ENCODE results near the gene ZNF432.
A peak's percentile ranks its signal among the peaks of the same experiment; 100 is the strongest.
"Not testable (repeated sequence)": the region's sequence is repeated elsewhere in the genome, so short reads cannot be mapped to it uniquely, and the experiment has no call there.

The ZNF432 gene

GRCh38 chr19:52039169-52039568 lies 9.5 kb downstream of the ZNF432 start:
- H4K5ac ChIP-seq (ENCODE audit: low read length): no peak overlapping the region
- no peaks in the 10 kb centered on the region for H3K27me3 ChIP-seq (ENCODE audit: insufficient read depth, low read length, poor library complexity)
- H3K4me2 ChIP-seq (ENCODE audit: low read length): no peak overlapping the region
- H3K79me1 ChIP-seq (ENCODE audit: low read length): no peaks in the 10 kb centered on the region
- no peak overlapping the region for H2BK5ac ChIP-seq (ENCODE audit: low read length)
- no peak overlapping the region for H2AK5ac ChIP-seq (ENCODE audit: low read length)
- H3K23ac ChIP-seq (ENCODE audit: low read length): no peak overlapping the region
- H3K18ac ChIP-seq (ENCODE audit: low read length): no peak overlapping the region
- no peaks in the 10 kb centered on the region for H3K4me1 ChIP-seq (ENCODE audit: control insufficient read depth, low read depth, low read length)
- H2BK15ac ChIP-seq (replicated peaks; ENCODE audit: low read depth): no peak overlapping the region
- H4K8ac ChIP-seq (ENCODE audit: low read depth, low read length): no peak overlapping the region
- H3K56ac ChIP-seq (ENCODE audit: low read length): no peak overlapping the region
- no peak overlapping the region for H3K27ac ChIP-seq (ENCODE audit: low read depth, low read length)
- no peak for DNase-seq
- H3K4me3 ChIP-seq (ENCODE audit: low read length): no peak overlapping the region
- no peaks in the 10 kb centered on the region for H3K79me2 ChIP-seq (ENCODE audit: control insufficient read depth, insufficient read depth, low read length)
- no peak overlapping the region for H3K9ac ChIP-seq (ENCODE audit: low read length)
- H3K4ac ChIP-seq (ENCODE audit: low read depth, low read length): no peak overlapping the region
- WGBS (ENCODE audit: extremely low coverage, insufficient coverage, low lambda C conversion rate): no CpG with 5 or more reads among the region's 4 CpGs
- peaks cover 5% of the 10 kb centered on the region for H3K36me3 ChIP-seq (ENCODE audit: control insufficient read depth, insufficient read depth, low read length)
- no peak overlapping the region for H2BK120ac ChIP-seq (ENCODE audit: low read depth, low read length)

- Histone ChIP-seq H3K4me2 (ENCODE audit: low read length) (no peak overlapping the region), H2BK5ac (ENCODE audit: low read length) (no peak overlapping the region), H3K79me1 (ENCODE audit: low read length) (no peaks in the 10 kb centered on the region), H2BK120ac (ENCODE audit: low read depth, low read length) (no peak overlapping the region), H3K4ac (ENCODE audit: low read depth, low read length) (no peak overlapping the region), H3K18ac (ENCODE audit: low read length) (no peak overlapping the region), H3K4me3 (ENCODE audit: low read length) (peak overlapping the region; percentile 37), H3K27ac (ENCODE audit: low read depth, low read length) (no peak overlapping the region), H4K5ac (ENCODE audit: low read length) (no peak overlapping the region), H3K36me3 (ENCODE audit: control insufficient read depth, insufficient read depth, low read length) (peaks cover 6% of the 10 kb centered on the region), H3K56ac (ENCODE audit: low read length) (no peak overlapping the region), H2BK15ac (replicated peaks; ENCODE audit: low read depth) (no peak overlapping the region), H3K23ac (ENCODE audit: low read length) (no peak overlapping the region), H3K9ac (ENCODE audit: low read length) (no peak overlapping the region), H3K27me3 (ENCODE audit: insufficient read depth, low read length, poor library complexity) (no peaks in the 10 kb centered on the region), H4K8ac (ENCODE audit: low read depth, low read length) (no peak overlapping the region), H3K79me2 (ENCODE audit: control insufficient read depth, insufficient read depth, low read length) (no peaks in the 10 kb centered on the region), H2AK5ac (ENCODE audit: low read length) (no peak overlapping the region), H3K4me1 (ENCODE audit: control insufficient read depth, low read depth, low read length) (no peaks in the 10 kb centered on the region)
- no CpG with 5 or more reads among the region's 12 CpGs for WGBS (ENCODE audit: extremely low coverage, insufficient coverage, low lambda C conversion rate)
- peak; percentile 55 for DNase-seq
These were observed 14.4 kb downstream of the ZNF432 start for GRCh38 chr19:52034051-52034728.

- WGBS (ENCODE audit: extremely low coverage, insufficient coverage, low lambda C conversion rate): no CpG with 5 or more reads among the region's 5 CpGs
- Histone ChIP-seq H2AK5ac (ENCODE audit: low read length) (no peak overlapping the region), H3K4me2 (ENCODE audit: low read length) (peak overlapping the region; percentile 4), H4K8ac (ENCODE audit: low read depth, low read length) (no peak overlapping the region), H3K27ac (ENCODE audit: low read depth, low read length) (no peak overlapping the region), H3K79me2 (ENCODE audit: control insufficient read depth, insufficient read depth, low read length) (peaks cover 8% of the 10 kb centered on the region), H2BK5ac (ENCODE audit: low read length) (no peak overlapping the region), H3K18ac (ENCODE audit: low read length) (peak overlapping the region; percentile 2), H3K27me3 (ENCODE audit: insufficient read depth, low read length, poor library complexity) (no peaks in the 10 kb centered on the region), H3K9ac (ENCODE audit: low read length) (peak overlapping the region; percentile 93), H3K23ac (ENCODE audit: low read length) (no peak overlapping the region), H3K79me1 (ENCODE audit: low read length) (peaks cover 6% of the 10 kb centered on the region), H3K56ac (ENCODE audit: low read length) (peak overlapping the region; percentile 97), H4K5ac (ENCODE audit: low read length) (no peak overlapping the region), H3K4me1 (ENCODE audit: control insufficient read depth, low read depth, low read length) (peaks cover 4% of the 10 kb centered on the region), H2BK120ac (ENCODE audit: low read depth, low read length) (no peak overlapping the region), H2BK15ac (replicated peaks; ENCODE audit: low read depth) (peak overlapping the region; percentile 66), H3K36me3 (ENCODE audit: control insufficient read depth, insufficient read depth, low read length) (peaks cover 1% of the 10 kb centered on the region), H3K4ac (ENCODE audit: low read depth, low read length) (peak overlapping the region; percentile 37), H3K4me3 (ENCODE audit: low read length) (peak overlapping the region; percentile 88)
- no peak for DNase-seq
These were observed 19.9 kb downstream of the ZNF432 start for GRCh38 chr19:52028780-52029123.

- Histone ChIP-seq H3K79me2 (ENCODE audit: control insufficient read depth, insufficient read depth, low read length) (peaks cover 8% of the 10 kb centered on the region), H3K36me3 (ENCODE audit: control insufficient read depth, insufficient read depth, low read length) (peaks cover 5% of the 10 kb centered on the region), H3K4me1 (ENCODE audit: control insufficient read depth, low read depth, low read length) (peaks cover 4% of the 10 kb centered on the region), H3K23ac (ENCODE audit: low read length) (no peak within 1 kb of the TSS), H2BK120ac (ENCODE audit: low read depth, low read length) (no peak within 1 kb of the TSS), H2BK15ac (replicated peaks; ENCODE audit: low read depth) (peak within 1 kb of the TSS; percentile 66), H3K27ac (ENCODE audit: low read depth, low read length) (peak within 1 kb of the TSS; percentile 62), H3K4me2 (ENCODE audit: low read length) (peak within 1 kb of the TSS; percentile 64), H2AK5ac (ENCODE audit: low read length) (peak within 1 kb of the TSS; percentile 29), H3K56ac (ENCODE audit: low read length) (peak within 1 kb of the TSS; percentile 97), H3K79me1 (ENCODE audit: low read length) (peaks cover 7% of the 10 kb centered on the region), H2BK5ac (ENCODE audit: low read length) (peak within 1 kb of the TSS; percentile 81), H3K4me3 (ENCODE audit: low read length) (peak within 1 kb of the TSS; percentile 88), H3K27me3 (ENCODE audit: insufficient read depth, low read length, poor library complexity) (no peaks in the 10 kb centered on the region), H3K18ac (ENCODE audit: low read length) (peak within 1 kb of the TSS; percentile 47), H4K8ac (ENCODE audit: low read depth, low read length) (peak within 1 kb of the TSS; percentile 81), H4K5ac (ENCODE audit: low read length) (no peak within 1 kb of the TSS), H3K9ac (ENCODE audit: low read length) (peak within 1 kb of the TSS; percentile 93), H3K4ac (ENCODE audit: low read depth, low read length) (peak within 1 kb of the TSS; percentile 49)
- WGBS (ENCODE audit: extremely low coverage, insufficient coverage, low lambda C conversion rate): no CpG with 5 or more reads among the region's 53 CpGs
- DNase-seq: peak; percentile 94
These were observed 20.4 kb downstream of the ZNF432 start, which contains the start of gene ZNF614 for GRCh38 chr19:52028027-52028779. Gene ZNF614, minus strand, starts transcription at chr19:52028379. Its CDS starts 2,634 bp downstream, at chr19:52025745.

GRCh38 chr19:52026255-52026990 lies 22.2 kb downstream of the ZNF432 start:
- H3K4ac ChIP-seq (ENCODE audit: low read depth, low read length); H2BK120ac ChIP-seq (ENCODE audit: low read depth, low read length); H2BK15ac ChIP-seq (replicated peaks; ENCODE audit: low read depth); H3K23ac ChIP-seq (ENCODE audit: low read length); H2AK5ac ChIP-seq (ENCODE audit: low read length); H3K36me3 ChIP-seq (ENCODE audit: control insufficient read depth, insufficient read depth, low read length); H3K27me3 ChIP-seq (ENCODE audit: insufficient read depth, low read length, poor library complexity); H3K56ac ChIP-seq (ENCODE audit: low read length); H3K79me2 ChIP-seq (ENCODE audit: control insufficient read depth, insufficient read depth, low read length); H2BK5ac ChIP-seq (ENCODE audit: low read length); H3K4me2 ChIP-seq (ENCODE audit: low read length); H4K8ac ChIP-seq (ENCODE audit: low read depth, low read length); H3K79me1 ChIP-seq (ENCODE audit: low read length); H4K5ac ChIP-seq (ENCODE audit: low read length); H3K9ac ChIP-seq (ENCODE audit: low read length); H3K4me3 ChIP-seq (ENCODE audit: low read length); H3K18ac ChIP-seq (ENCODE audit: low read length); H3K4me1 ChIP-seq (ENCODE audit: control insufficient read depth, low read depth, low read length): not testable (repeated sequence)
- H3K27ac ChIP-seq (ENCODE audit: low read depth, low read length): peak overlapping the region; percentile 62
- DNase-seq: peak; percentile 91
- no CpG with 5 or more reads among the region's 15 CpGs for WGBS (ENCODE audit: extremely low coverage, insufficient coverage, low lambda C conversion rate)
